Measurements from ENCODE around the gene C10orf90.

C10orf90 gene

GRCh38 chr10:126504063-126504760 lies 166.3 kb downstream of the C10orf90 start:
- peak; percentile 70 for DNase-seq (ENCODE audit: low spot score)

GRCh38 chr10:126503392-126504062 lies 167.0 kb downstream of the C10orf90 start:
- no peak for DNase-seq (ENCODE audit: low spot score)

GRCh38 chr10:126502441-126502840 lies 168.1 kb downstream of the C10orf90 start:
- no peak for DNase-seq (ENCODE audit: low spot score)

DNA sequence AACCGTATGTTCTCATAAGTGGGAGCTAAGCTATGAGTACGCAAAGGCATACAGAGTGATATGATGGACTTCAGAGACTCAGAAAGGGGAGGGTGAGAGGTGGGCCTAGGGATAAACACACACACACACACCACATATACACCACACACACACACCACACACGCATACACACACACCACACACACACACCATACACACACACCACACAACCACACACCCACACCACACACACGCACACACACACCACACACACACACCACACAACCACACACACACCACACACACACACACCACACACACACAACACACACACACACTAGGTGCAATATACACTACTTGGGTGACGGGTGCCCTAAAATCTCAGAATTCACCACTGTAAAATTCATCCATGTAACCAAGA lies 168.7 kb downstream of the C10orf90 start:
- DNase-seq (ENCODE audit: low spot score), result no peak

- no peak for DNase-seq (ENCODE audit: low spot score)
Measured at GRCh38 chr10:126500866-126501265, 169.6 kb downstream of the C10orf90 start.

DNA sequence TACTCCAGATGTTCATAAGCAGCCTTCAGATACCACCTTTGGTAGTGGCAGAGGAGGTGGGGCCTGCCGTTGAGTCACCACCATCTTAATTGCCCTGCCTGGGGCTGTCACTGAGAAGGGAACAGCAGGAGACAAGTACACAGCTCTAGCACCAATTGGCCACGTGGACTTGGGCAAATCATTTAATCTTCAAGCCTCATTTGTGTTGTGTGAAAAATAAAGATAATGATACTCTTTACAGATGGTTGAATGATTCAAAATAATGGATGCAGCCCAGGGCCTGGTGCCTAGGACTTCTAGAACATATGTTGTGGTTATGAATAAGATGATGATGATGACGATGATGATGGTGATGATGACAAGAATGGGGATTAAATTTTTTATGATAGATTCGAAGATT lies 170.3 kb downstream of the C10orf90 start:
- no peak for DNase-seq (ENCODE audit: low spot score)

- no peak for DNase-seq (ENCODE audit: low spot score)
Measured at GRCh38 chr10:126499744-126500143, 170.7 kb downstream of the C10orf90 start.

- DNase-seq (ENCODE audit: low spot score), result no peak
Measured at GRCh38 chr10:126497672-126498071, 172.8 kb downstream of the C10orf90 start.

DNA sequence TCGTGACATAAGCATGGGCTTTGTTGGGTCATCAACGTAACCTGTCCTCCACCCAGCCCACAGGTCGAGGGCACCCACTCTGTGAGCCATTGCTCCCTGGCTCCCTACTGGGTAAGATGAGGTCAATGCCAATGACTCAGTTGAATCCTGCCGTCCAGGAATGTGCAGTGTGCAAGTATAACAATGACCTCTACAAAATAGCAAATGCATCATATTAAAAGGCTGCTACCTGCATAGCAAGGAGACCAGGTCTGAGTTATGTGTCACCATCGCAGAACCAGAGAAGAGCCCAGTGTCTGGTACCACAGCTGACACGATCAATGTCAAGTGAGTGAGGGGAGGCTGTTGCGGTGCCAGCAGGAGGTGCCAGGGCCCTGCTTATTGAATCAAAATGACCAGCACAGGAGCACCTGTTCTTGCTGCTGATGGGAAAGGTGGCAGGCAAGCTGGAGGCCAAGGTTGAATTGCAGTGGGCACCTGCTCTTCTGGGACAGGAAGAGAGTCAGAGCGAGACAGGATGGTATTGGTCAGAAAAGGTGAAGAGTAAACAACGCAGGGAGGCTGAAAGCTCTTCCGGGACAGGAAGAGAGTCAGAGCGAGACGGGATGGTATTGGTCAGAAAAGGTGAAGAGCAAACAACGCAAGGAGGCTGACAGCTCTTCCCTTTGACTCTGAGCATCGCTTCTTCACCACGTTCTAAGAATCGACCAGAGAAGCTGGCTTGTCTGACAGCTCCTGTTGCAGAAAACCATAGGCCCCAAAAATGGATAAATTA lies 173.5 kb downstream of the C10orf90 start:
- no peak for DNase-seq (ENCODE audit: low spot score)

- DNase-seq (ENCODE audit: low spot score), result no peak
Measured at GRCh38 chr10:126491476-126491875, 179.0 kb downstream of the C10orf90 start.

DNA sequence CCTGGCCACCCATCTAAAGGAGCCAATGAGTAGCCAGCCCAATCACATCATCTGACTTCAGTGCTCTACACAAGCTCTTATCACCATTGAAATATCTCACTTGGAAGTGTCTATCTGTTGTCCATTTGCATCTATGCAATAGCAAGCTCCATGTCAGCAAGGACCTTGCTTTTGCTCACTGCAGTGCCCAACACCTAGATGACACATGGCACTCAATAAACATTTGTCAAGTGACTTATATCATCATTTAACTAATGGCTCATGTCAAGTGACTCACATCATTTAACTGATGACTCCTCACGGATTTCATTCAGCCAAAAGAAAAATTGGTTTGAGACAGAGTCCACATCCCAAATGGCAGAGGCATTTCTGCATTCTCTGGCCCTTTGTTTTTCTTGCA lies 189.3 kb downstream of the C10orf90 start:
- DNase-seq (ENCODE audit: low spot score), result no peak

DNA sequence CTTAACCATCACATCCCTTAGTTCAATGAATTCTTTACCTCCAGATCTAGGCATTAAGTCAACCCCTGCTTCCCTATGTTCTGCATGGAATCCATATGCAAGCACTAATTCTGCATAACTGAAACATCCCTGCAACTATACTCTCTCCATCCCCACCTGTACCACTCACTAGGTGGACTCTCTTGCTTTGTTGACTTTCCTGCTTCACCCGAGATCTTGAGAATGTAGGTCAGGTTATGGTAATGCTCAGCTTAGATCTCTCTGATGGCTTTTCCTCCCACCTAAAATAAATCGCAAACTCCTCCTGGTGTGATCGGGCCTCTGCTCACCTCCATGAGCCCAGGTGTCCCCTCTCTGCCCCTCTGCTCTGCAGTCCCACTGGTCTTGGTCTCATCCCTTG lies 189.8 kb downstream of the C10orf90 start:
- no peak for DNase-seq (ENCODE audit: low spot score)

GRCh38 chr10:126479280-126479895 lies 191.1 kb downstream of the C10orf90 start:
- no peak for DNase-seq (ENCODE audit: low spot score)

GRCh38 chr10:126478546-126478945 lies 191.9 kb downstream of the C10orf90 start:
- DNase-seq (ENCODE audit: low spot score), result no peak

GRCh38 chr10:126476246-126476645 lies 194.2 kb downstream of the C10orf90 start:
- DNase-seq (ENCODE audit: low spot score), result no peak

- no peak for DNase-seq (ENCODE audit: low spot score)
Measured at GRCh38 chr10:126475074-126475691, 195.3 kb downstream of the C10orf90 start.

DNA sequence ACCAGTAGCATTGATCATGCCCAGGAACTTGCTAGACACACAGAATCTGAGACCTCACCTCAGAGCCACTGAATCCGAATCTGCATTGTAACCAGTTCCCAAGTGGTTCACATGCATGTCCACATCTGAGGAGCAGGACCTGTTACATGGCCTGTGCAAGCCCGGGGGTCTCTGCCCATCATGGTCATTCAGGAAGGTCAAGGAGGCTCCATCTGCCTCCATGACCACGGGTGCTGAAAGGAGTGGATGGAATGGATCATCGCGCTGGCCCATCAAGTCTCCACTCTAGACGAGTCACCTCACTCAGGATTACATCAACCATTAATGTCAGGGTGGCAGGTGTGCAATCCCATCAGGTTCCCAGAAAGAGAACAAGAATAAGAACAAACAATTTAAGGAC lies 196.5 kb downstream of the C10orf90 start:
- DNase-seq (ENCODE audit: low spot score), result no peak

GRCh38 chr10:126470991-126471390 lies 199.5 kb downstream of the C10orf90 start:
- peak; percentile 33 for DNase-seq (ENCODE audit: low spot score)

GRCh38 chr10:126469692-126470091 lies 200.8 kb downstream of the C10orf90 start:
- no peak for DNase-seq (ENCODE audit: low spot score)

DNA sequence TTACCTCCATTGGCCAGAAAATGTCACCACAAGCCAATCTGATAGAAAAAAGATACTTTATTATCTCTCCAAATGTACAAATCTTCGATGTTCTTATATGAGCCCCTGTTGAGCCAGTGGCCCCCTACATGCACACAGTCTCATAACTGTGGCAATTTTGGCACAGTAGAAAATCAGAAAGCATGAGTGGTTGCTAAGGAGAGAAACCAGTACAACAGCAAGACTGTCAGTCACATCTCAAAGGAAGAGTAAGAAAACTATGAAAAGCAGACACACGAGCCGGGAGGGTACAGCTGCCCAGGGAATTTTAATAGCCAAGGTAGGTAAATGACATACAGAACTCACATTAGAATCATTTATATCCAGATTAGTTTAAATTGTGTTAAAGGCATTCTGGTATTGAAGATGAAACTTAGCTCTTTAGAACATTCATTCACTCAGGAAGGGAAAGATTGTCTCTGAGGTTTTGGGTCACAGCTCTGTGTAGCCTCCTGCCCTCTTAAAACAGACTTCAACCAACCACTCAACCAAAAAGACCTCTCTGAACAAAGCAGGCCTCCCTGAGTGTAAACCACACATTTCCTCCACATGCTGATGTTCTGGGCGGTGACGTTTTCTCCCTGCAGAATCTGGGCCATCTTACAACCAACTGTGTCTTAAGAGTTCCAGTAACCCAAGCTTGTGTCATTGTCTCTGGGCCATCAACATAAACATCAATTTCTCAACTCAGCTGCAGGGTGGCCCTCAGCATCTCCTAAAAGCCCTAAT lies 201.4 kb downstream of the C10orf90 start:
- DNase-seq (ENCODE audit: low spot score), result no peak

DNA sequence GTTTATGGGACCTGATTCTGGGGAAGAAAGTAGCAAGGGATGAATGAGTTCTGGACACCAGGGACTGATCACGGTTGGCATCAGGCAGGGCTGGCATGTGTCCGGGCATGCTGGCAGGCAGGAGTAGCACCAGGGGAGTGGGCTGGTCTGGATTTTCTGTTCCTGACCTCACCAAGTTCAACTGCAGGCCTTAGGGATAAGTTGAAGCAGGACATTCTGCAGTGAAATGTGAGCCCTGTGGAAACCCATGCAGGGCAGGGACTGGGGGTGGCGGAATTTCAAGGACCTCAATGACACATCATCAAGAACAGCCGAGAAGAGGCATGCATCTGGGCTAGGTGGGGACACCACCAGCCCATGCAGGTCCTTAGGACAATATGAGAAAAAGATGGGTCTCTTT lies 202.0 kb downstream of the C10orf90 start:
- no peak for DNase-seq (ENCODE audit: low spot score)
